ENCODE measurements around the gene REXO4. TPM values are rescaled to one million over a fixed set of nuclear protein-coding genes. Genes with fewer than 3 reads are reported as not detected.

Gene REXO4
- total and polyA plus RNA-seq, 2 donors (not counting 3 experiments of a cell fraction or from before 2014, with no cell fraction given) = 19.5 to 29.5 TPM

GRCh38 chr9:133455936-133456335, 38.1 kb upstream of the REXO4 start:
- Histone ChIP-seq H3K9me3 (replicated peaks; ENCODE audit: control insufficient read depth, insufficient read depth, low read length) (no peaks in the 10 kb centered on the region), H3K9ac (replicated peaks; ENCODE audit: extremely low read depth, insufficient read depth, low read length) (no peak overlapping the region), H3K4me1 (ENCODE audit: control insufficient read depth, extremely low read depth, insufficient read depth, low read length) (peaks cover 9% of the 10 kb centered on the region), H2AFZ (ENCODE audit: low read depth, low read length) (no peak overlapping the region), H3K36me3 (ENCODE audit: control insufficient read depth in 2 of 2, extremely low read depth in 1 of 2, insufficient read depth in 2 of 2, low read length in 2 of 2) (no peaks in the 10 kb centered on the region), H3K9me1 (replicated peaks; ENCODE audit: control insufficient read depth, extremely low read depth, insufficient read depth, low read length) (no peaks in the 10 kb centered on the region), H4K20me1 (replicated peaks; ENCODE audit: control insufficient read depth, extremely low read depth, insufficient read depth, low read length) (no peaks in the 10 kb centered on the region), H3K79me2 (ENCODE audit: control insufficient read depth, insufficient read depth, low read length) (no peaks in the 10 kb centered on the region), H3K27me3 (ENCODE audit: control insufficient read depth in 2 of 2, insufficient read depth in 2 of 2, low read length in 2 of 2) (no peaks in the 10 kb centered on the region), H3K4me3 (replicated peaks in 1 of 3; ENCODE audit: insufficient read depth in 1 of 3, low read depth in 1 of 3, low read length in 3 of 3) (no peak overlapping the region), H3K4me2 (ENCODE audit: insufficient read depth, low read length) (no peak overlapping the region), H3K27ac (ENCODE audit: insufficient read depth, low read depth, low read length) (no peak overlapping the region)
- BruUV-seq (replicated peaks) = no TSS peak
- POLR2A ChIA-PET = no interaction called here
- dilution Hi-C loops (cut with MboI; ENCODE audit: extremely low pct_ligation_motif_present, low sequenced_read_pairs) (no loop called here), intact Hi-C loops (cut with micrococcal nuclease) (no loop called here)
- FAIRE-seq (no peak), DNase-seq (ENCODE audit: low read depth, low spot score) (no peak)
- CTCF ChIA-PET = interaction anchor here (1.6 kb wide), 1 partner anchor 11 kb away, joined by 3 read pairs; no protein-coding TSS in a partner anchor
- TF ChIP-seq MYC (IDR thresholded peaks at IDR 0.05; ENCODE audit: low read depth, low read length) (no peak), EZH2 (IDR thresholded peaks at IDR 0.05; ENCODE audit: borderline replicate concordance, low read depth, low read length, severe bottlenecking) (no peak), JUN (IDR thresholded peaks at IDR 0.05; ENCODE audit: borderline replicate concordance, insufficient read depth, insufficient read length, low read depth) (no peak), MAX (IDR thresholded peaks at IDR 0.05; ENCODE audit: insufficient read depth, insufficient read length) (no peak), GATA2 (IDR thresholded peaks at IDR 0.05; ENCODE audit: insufficient read depth, insufficient read length, low read depth, low read length) (no peak), CTCF (IDR thresholded peaks at IDR 0.05; ENCODE audit: extremely low read depth in 1 of 2, insufficient read depth in 1 of 2, low read depth in 1 of 2, low read length in 2 of 2) (no peak), POLR2A (IDR thresholded peaks at IDR 0.05; ENCODE audit: low read depth, low read length) (no peak), POLR2AphosphoS5 (IDR thresholded peaks at IDR 0.05; ENCODE audit: insufficient read depth, low read depth, low read length) (no peak), FOS (IDR thresholded peaks at IDR 0.05; ENCODE audit: borderline replicate concordance, insufficient read depth, low read length) (no peak)

Data from endothelial cell of umbilical vein (primary cell).